HCT116 (cell line): Measurements from ENCODE around the gene ARPP21. TPM values are rescaled to one million over a fixed set of nuclear protein-coding genes. Genes with fewer than 3 reads are reported as not detected.

Experiments
- ATAC-seq: fragments of 200-7000 bp; cut with Tn5 transposase; 2 replicates; pipeline ENCODE4 v1.9.1; 2020; ENCODE audit warnings: mild to moderate bottlenecking, moderate library complexity
- BruUV-seq: library from RNA; stranded (reverse); fragments of 400-500 nt; replicated peaks from 2 replicates; lab custom pipeline; 2021; lab: Mats Ljungman, UMichigan
- CTCF ChIA-PET: fragments of 300-600 bp; sonication (Branson Sonifier 250); formaldehyde crosslinking; loops from one replicate; lab custom pipeline; 2021; ENCODE audit warnings: antibody characterized with exemption; lab: Charles Lee
- POLR2A ChIA-PET: fragments of 300-600, 350-600 bp; sonication (Branson Sonifier 250); formaldehyde crosslinking; loops from one replicate; lab custom pipeline; 2021; ENCODE audit warnings: antibody characterized with exemption; lab: Charles Lee
- RAD21 ChIA-PET, 2 experiments: fragments of 300-600 bp; sonication (Branson Sonifier 250); formaldehyde crosslinking; loops; one replicate each; lab custom pipeline; 2023; ENCODE audit warnings: low total read pairs in 2 of 2; ENCODE audit not compliant: uncharacterized antibody in 2 of 2, unreplicated experiment in 2 of 2, low non-redundant PET in 1 of 2; lab: Charles Lee
- DNase-seq: peaks from one replicate; pipeline ENCODE4 v3.0.0-alpha.2; 2010; ENCODE audit warnings: low read depth, low spot score
- H2AFZ ChIP-seq: fragments of 200-600 bp; shearing (Covaris generic), sonication (generic); 2 replicates; pipeline ENCODE4 v1.6.1; 2017; ENCODE audit warnings: low read depth, mixed run types, mixed read lengths, antibody characterized with exemption, low read length; ENCODE audit not compliant: poor library complexity, severe bottlenecking
- H3K27ac ChIP-seq: 2 replicates; pipeline ENCODE4 v1.5.1; 2012; ENCODE audit warnings: low read depth, low read length
- H3K27me3 ChIP-seq: fragments of 200-600 bp; sonication (generic); 2 replicates; pipeline ENCODE4 v1.6.1; 2016; ENCODE audit warnings: mixed run types, low read length, mixed read lengths; ENCODE audit not compliant: insufficient read depth
- H3K36me3 ChIP-seq, 2 experiments: fragments of 200-500 bp in 1 of 2; fragments of 200-600 bp in 1 of 2; sonication (Bioruptor generic) in 1 of 2; sonication (generic) in 1 of 2; 2 replicates each; pipeline versions ENCODE4 v1.5.1 to v1.6.1; 2014 to 2016; ENCODE audit warnings: low read length in 2 of 2, inconsistent platforms in 1 of 2, mixed read lengths in 1 of 2, mixed run types in 1 of 2; ENCODE audit not compliant: insufficient read depth in 2 of 2, control insufficient read depth in 1 of 2
- H3K4me1 ChIP-seq, 2 experiments: fragments of 200-600 bp in 1 of 2; sonication (generic) in 1 of 2; 2 replicates each; pipeline versions ENCODE4 v1.5.1 to v1.6.1; 2012 to 2017; ENCODE audit warnings: low read length in 2 of 2, inconsistent platforms in 1 of 2, mild to moderate bottlenecking in 1 of 2, mixed read lengths in 1 of 2, mixed run types in 1 of 2, moderate library complexity in 1 of 2; ENCODE audit not compliant: insufficient read depth in 2 of 2, control insufficient read depth in 1 of 2
- H3K4me2 ChIP-seq: fragments of 200-600 bp; sonication (generic); 2 replicates; pipeline ENCODE4 v1.6.1; 2017; ENCODE audit warnings: mixed run types, low read length, mixed read lengths
- H3K4me3 ChIP-seq, 2 experiments: fragments of 200-600 bp in 1 of 2; sonication (generic) in 1 of 2; replicated peaks in 1 of 2; 2 replicates each; pipeline ENCODE4 v1.5.1; 2011 to 2016; ENCODE audit warnings: low read length in 2 of 2, control low read depth in 1 of 2, low read depth in 1 of 2, mild to moderate bottlenecking in 1 of 2, mixed read lengths in 1 of 2, mixed run types in 1 of 2
- H3K79me2 ChIP-seq: fragments of 200-600 bp; sonication (generic); 2 replicates; pipeline ENCODE4 v1.6.1; 2017; ENCODE audit warnings: mild to moderate bottlenecking, mixed run types, low read length, moderate library complexity, mixed read lengths; ENCODE audit not compliant: insufficient read depth
- H3K9ac ChIP-seq: fragments of 200-600 bp; sonication (generic); 2 replicates; pipeline ENCODE4 v1.6.1; 2016; ENCODE audit warnings: low read length, mixed read lengths
- H3K9me2 ChIP-seq: fragments of 200-600 bp; sonication (generic), shearing (Covaris generic); 2 replicates; pipeline ENCODE4 v1.6.1; 2017; ENCODE audit warnings: mixed run types, mild to moderate bottlenecking, moderate library complexity; ENCODE audit not compliant: insufficient read depth
- H3K9me3 ChIP-seq, 2 experiments: fragments of 200-500 bp in 1 of 2; fragments of 200-600 bp in 1 of 2; sonication (Bioruptor generic) in 1 of 2; sonication (generic) in 1 of 2; 2 replicates each; pipeline ENCODE4 v1.6.1; 2014 to 2017; ENCODE audit warnings: low read length in 2 of 2, mixed read lengths in 2 of 2, inconsistent platforms in 1 of 2, low read depth in 1 of 2, mild to moderate bottlenecking in 1 of 2, mixed run types in 1 of 2, moderate library complexity in 1 of 2; ENCODE audit not compliant: control insufficient read depth in 1 of 2, insufficient read depth in 1 of 2
- H4K20me1 ChIP-seq: fragments of 200-600 bp; sonication (generic), shearing (Covaris generic); 2 replicates; pipeline ENCODE4 v1.6.1; 2017; ENCODE audit warnings: mixed run types, mild to moderate bottlenecking, moderate library complexity; ENCODE audit not compliant: insufficient read depth
- CBX3 ChIP-seq: IDR thresholded peaks from 2 replicates; pipeline ENCODE4 v1.6.1; 2012; ENCODE audit warnings: low read depth
- CTCF ChIP-seq, 3 experiments: fragments of 200-600 bp in 1 of 3; sonication (generic) in 1 of 3; IDR thresholded peaks in 2 of 3; conservative IDR thresholded peaks in 1 of 3; 2 replicates each; pipeline ENCODE4 v1.5.1; 2012 to 2017; ENCODE audit warnings: low read depth in 2 of 3, low read length in 2 of 3, antibody characterized with exemption in 1 of 3, borderline replicate concordance in 1 of 3, control low read depth in 1 of 3, mild to moderate bottlenecking in 1 of 3, mixed read lengths in 1 of 3, mixed run types in 1 of 3, moderate library complexity in 1 of 3; ENCODE audit not compliant: insufficient read depth in 1 of 3
- EGR1 ChIP-seq: IDR thresholded peaks from 2 replicates; pipeline ENCODE4 v1.6.1; 2012; ENCODE audit warnings: low read depth
- EZH2 ChIP-seq: fragments of 200-600 bp; sonication (generic); IDR thresholded peaks from 2 replicates; pipeline ENCODE4 v1.6.1; 2017; ENCODE audit warnings: antibody characterized with exemption, mixed run types
- EZH2phosphoT487 ChIP-seq: fragments of 200-600 bp; IDR thresholded peaks from 2 replicates; pipeline ENCODE4 v1.6.1; 2018; ENCODE audit warnings: antibody characterized with exemption, borderline replicate concordance
- FOSL1 ChIP-seq: IDR thresholded peaks from 2 replicates; pipeline ENCODE4 v1.6.1; 2012; ENCODE audit warnings: low read depth
- JUND ChIP-seq: IDR thresholded peaks from 2 replicates; pipeline ENCODE4 v1.6.1; 2012
- MAX ChIP-seq: IDR thresholded peaks from 2 replicates; pipeline ENCODE4 v1.6.1; 2012
- POLR2AphosphoS5 ChIP-seq: IDR thresholded peaks from 2 replicates; pipeline ENCODE4 v1.6.1; 2011; ENCODE audit warnings: mild to moderate bottlenecking, low read depth, low read length, moderate library complexity
- RAD21 ChIP-seq: IDR thresholded peaks from 2 replicates; pipeline ENCODE4 v1.6.1; 2012; ENCODE audit warnings: low read depth, mild to moderate bottlenecking
- SIN3A ChIP-seq: IDR thresholded peaks from 2 replicates; pipeline ENCODE4 v1.6.1; 2012; ENCODE audit warnings: low read depth
- TCF7L2 ChIP-seq: IDR thresholded peaks from 2 replicates; pipeline ENCODE4 v1.7.0; 2011; ENCODE audit warnings: borderline replicate concordance, inconsistent platforms; ENCODE audit not compliant: insufficient read depth, insufficient read length; ENCODE audit errors: extremely low read depth
- ZFX ChIP-seq: fragments of 450-650 bp; IDR thresholded peaks from 2 replicates; pipeline ENCODE4 v1.6.1; 2017
- intact Hi-C: fragments of 100-400 bp; cut with micrococcal nuclease; formaldehyde crosslinking; loops from 2 replicates; pipeline ENCODE4 v1.10.0; 2022
- total RNA-seq: library from RNA; stranded (reverse); gene quantifications from one replicate; pipeline ENCODE4 v1.2.1, GENCODE V29; 2021; ENCODE audit not compliant: unreplicated experiment
- TF ChIP-seq, protein P1 (sequence below): IDR thresholded peaks from 2 replicates; pipeline ENCODE4 v1.6.1; 2012
- TF ChIP-seq, protein P2 (sequence below): IDR thresholded peaks from 2 replicates; pipeline ENCODE4 v1.6.1; 2011; ENCODE audit warnings: mild to moderate bottlenecking, low read length, moderate library complexity; ENCODE audit not compliant: insufficient replicate concordance; ENCODE audit errors: extremely low read depth

Gene ARPP21
- total RNA-seq, 1 experiment from 2014 or later = not detected

GRCh38 chr3:35757991-35758757 lies 118.8 kb downstream of the ARPP21 start:
- H3K27ac ChIP-seq = no peak overlapping the region
- peaks cover 5 to 9% of the 10 kb centered on the region in 2 experiments; a peak in 2 of 4 replicates for H3K9me3 ChIP-seq
- DNase-seq (no peak), ATAC-seq (no peak)
- BruUV-seq = no TSS peak
- no peaks in the 10 kb centered on the region for H3K9me2 ChIP-seq
- no peaks in the 10 kb centered on the region for H3K79me2 ChIP-seq
- ChIA-PET RAD21 (no interaction called here), CTCF (no interaction called here), POLR2A (no interaction called here)
- no peaks in the 10 kb centered on the region for H3K4me1 ChIP-seq
- no peak for TF ChIP-seq JUND
- no peak for TF ChIP-seq ZFX
- TF ChIP-seq, protein P1, sequence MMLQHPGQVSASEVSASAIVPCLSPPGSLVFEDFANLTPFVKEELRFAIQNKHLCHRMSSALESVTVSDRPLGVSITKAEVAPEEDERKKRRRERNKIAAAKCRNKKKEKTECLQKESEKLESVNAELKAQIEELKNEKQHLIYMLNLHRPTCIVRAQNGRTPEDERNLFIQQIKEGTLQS = no peak
- no peak for TF ChIP-seq RAD21
- TF ChIP-seq EGR1 = no peak
- no peak for TF ChIP-seq CBX3
- TF ChIP-seq FOSL1 = no peak
- TF ChIP-seq EZH2 = no peak
- TF ChIP-seq MAX = no peak
- TF ChIP-seq POLR2AphosphoS5 = no peak
- intact Hi-C loops = no loop called here
- H3K4me2 ChIP-seq = no peak overlapping the region
- H3K4me3 ChIP-seq = no peak overlapping the region
- no peaks in the 10 kb centered on the region for H3K36me3 ChIP-seq
- no peaks in the 10 kb centered on the region for H4K20me1 ChIP-seq
- no peak overlapping the region for H2AFZ ChIP-seq
- H3K27me3 ChIP-seq = no peaks in the 10 kb centered on the region
- H3K9ac ChIP-seq = no peak overlapping the region

DNA sequence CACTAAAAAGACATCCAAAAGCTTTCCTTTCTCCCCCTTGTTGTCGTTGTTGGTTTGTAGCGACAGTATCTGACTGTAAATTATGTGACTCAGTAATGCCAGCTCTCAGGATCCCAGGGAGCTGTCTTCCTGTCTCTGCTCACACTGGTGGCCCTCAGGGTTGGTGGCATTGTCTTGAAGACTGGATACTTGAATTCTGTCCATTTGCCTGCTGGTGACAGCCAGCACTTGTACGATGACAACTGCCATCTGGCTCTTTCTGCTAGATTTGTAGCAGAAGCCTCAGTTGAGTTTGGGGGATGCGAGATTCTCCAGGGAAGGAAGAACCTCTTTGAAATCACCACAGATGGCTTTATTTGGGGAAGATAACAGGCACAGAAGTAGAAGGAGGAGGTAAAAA lies 120.8 kb downstream of the ARPP21 start:
- Histone ChIP-seq H3K9me3 (peaks cover 5 to 9% of the 10 kb centered on the region in 2 experiments; a peak in 2 of 4 replicates), H2AFZ (no peak overlapping the region), H4K20me1 (no peaks in the 10 kb centered on the region), H3K4me2 (no peak overlapping the region), H3K36me3 (no peaks in the 10 kb centered on the region), H3K27ac (no peak overlapping the region), H3K79me2 (no peaks in the 10 kb centered on the region), H3K27me3 (no peaks in the 10 kb centered on the region), H3K4me3 (no peak overlapping the region), H3K9me2 (no peaks in the 10 kb centered on the region), H3K9ac (no peak overlapping the region)
- intact Hi-C loops = no loop called here
- DNase-seq (no peak), ATAC-seq (no peak)
- RAD21 ChIA-PET = no interaction called here
- BruUV-seq = no TSS peak
- POLR2A ChIA-PET = no interaction called here
- CTCF ChIA-PET = no interaction called here
- TF ChIP-seq, protein P2, sequence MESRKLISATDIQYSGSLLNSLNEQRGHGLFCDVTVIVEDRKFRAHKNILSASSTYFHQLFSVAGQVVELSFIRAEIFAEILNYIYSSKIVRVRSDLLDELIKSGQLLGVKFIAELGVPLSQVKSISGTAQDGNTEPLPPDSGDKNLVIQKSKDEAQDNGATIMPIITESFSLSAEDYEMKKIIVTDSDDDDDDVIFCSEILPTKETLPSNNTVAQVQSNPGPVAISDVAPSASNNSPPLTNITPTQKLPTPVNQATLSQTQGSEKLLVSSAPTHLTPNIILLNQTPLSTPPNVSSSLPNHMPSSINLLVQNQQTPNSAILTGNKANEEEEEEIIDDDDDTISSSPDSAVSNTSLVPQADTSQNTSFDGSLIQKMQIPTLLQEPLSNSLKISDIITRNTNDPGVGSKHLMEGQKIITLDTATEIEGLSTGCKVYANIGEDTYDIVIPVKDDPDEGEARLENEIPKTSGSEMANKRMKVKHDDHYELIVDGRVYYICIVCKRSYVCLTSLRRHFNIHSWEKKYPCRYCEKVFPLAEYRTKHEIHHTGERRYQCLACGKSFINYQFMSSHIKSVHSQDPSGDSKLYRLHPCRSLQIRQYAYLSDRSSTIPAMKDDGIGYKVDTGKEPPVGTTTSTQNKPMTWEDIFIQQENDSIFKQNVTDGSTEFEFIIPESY = no peak
- TF ChIP-seq EZH2phosphoT487 (no peak), ZFX (no peak), CTCF (IDR thresholded peaks at IDR 0.05 in 2 of 3, conservative IDR thresholded peaks at IDR 0.05 in 1 of 3; ENCODE audit: borderline replicate concordance in 1 of 3, insufficient read depth in 1 of 3, low read depth in 2 of 3, low read length in 2 of 3) (no peak), TCF7L2 (no peak), EZH2 (no peak), SIN3A (no peak)
- TF ChIP-seq, all 23 proteins: peak for 0
- H3K4me1 ChIP-seq = no peaks in the 10 kb centered on the region
